ENCODE results near the gene TPM2. TPM values are rescaled to one million over a fixed set of nuclear protein-coding genes. Genes with fewer than 3 reads are reported as not detected.

TPM2 gene
- total and polyA plus RNA-seq, 9 of the 15 experiments (the other 6 are each of a cell fraction or from before 2014, with no cell fraction given) = 0.28 to 16.1 (median 4.5) TPM

- peaks cover 8% of the 10 kb centered on the region; the same call in 1 of the 2 replicates for H4K20me1 ChIP-seq (replicated peaks; ENCODE audit: control insufficient read depth, insufficient read depth, low read length)
- H3K36me3 ChIP-seq (ENCODE audit: control insufficient read depth, insufficient read depth, low read length) = peaks cover 57% of the 10 kb centered on the region
- in situ Hi-C loops (cut with MboI) (no loop called here), intact Hi-C loops (cut with micrococcal nuclease) (loop anchor here (10.0 kb wide), 1 partner anchor 81 kb away; the partner anchor contains the start of genes HINT2 and SPAG8)
- 80% methylated on average over 3 of the region's 3 CpGs for WGBS (ENCODE audit: insufficient coverage, low coverage, missing lambda C conversion rate)
- BruUV-seq (replicated peaks) = no TSS peak
- H3K27ac ChIP-seq (ENCODE audit: extremely low read depth, low read depth, low read length) = no peak overlapping the region
- peak overlapping the region; percentile 94 for H3K4me2 ChIP-seq (ENCODE audit: insufficient read depth, low read length)
- no peak overlapping the region for H3K9ac ChIP-seq (ENCODE audit: insufficient read depth in 1 of 2, low read depth in 2 of 2, low read length in 2 of 2)
- H3K79me2 ChIP-seq (ENCODE audit: control insufficient read depth, insufficient read depth, low read length) = peaks cover 48% of the 10 kb centered on the region
- H3K9me1 ChIP-seq (ENCODE audit: control insufficient read depth, insufficient read depth, low read length) = no peaks in the 10 kb centered on the region
- peaks cover 15 to 25% of the 10 kb centered on the region in 2 experiments; a peak in 4 of 5 replicates for H3K4me1 ChIP-seq (replicated peaks in 1 of 2; ENCODE audit: control insufficient read depth in 2 of 2, insufficient read depth in 2 of 2, low read length in 2 of 2)
- DNase-seq (ENCODE audit: extremely low read depth in 1 of 4, low spot score in 3 of 4) (no peak), ATAC-seq (no peak), FAIRE-seq (no peak)
- ChIA-PET POLR2A (interaction anchor here (0.6 to 0.9 kb wide), 3 partner anchors 14 to 262 kb away, joined by 3 read pairs; no protein-coding TSS in a partner anchor), CTCF (ENCODE audit: low intra/inter-chr PET ratio) (no interaction called here)
- no peaks in the 10 kb centered on the region for H3K9me3 ChIP-seq (replicated peaks; ENCODE audit: control insufficient read depth, insufficient read depth, low read depth, low read length)
- no peak overlapping the region for H3K4me3 ChIP-seq
- no peaks in the 10 kb centered on the region for H3K27me3 ChIP-seq (ENCODE audit: control insufficient read depth in 2 of 2, insufficient read depth in 2 of 2, low read length in 2 of 2)
- H2AFZ ChIP-seq (ENCODE audit: low read depth, low read length) = no peak overlapping the region
- TF ChIP-seq C11orf30 (IDR thresholded peaks at IDR 0.05; ENCODE audit: low read depth) (peak; percentile 30; the same call in 1 of the 2 replicates), IRF2 (CRISPR knock-in tag; IDR thresholded peaks at IDR 0.05) (no peak), ZNF316 (IDR thresholded peaks at IDR 0.05) (peak; percentile 57; the same call in 1 of the 2 replicates), CEBPB (tag; IDR thresholded peaks at IDR 0.05) (no peak), LEF1 (IDR thresholded peaks at IDR 0.05) (no peak), TRIM28 (IDR thresholded peaks at IDR 0.05) (no peak), RBBP5 (IDR thresholded peaks at IDR 0.05; ENCODE audit: borderline replicate concordance, insufficient read depth, low read length, poor library complexity, severe bottlenecking) (no peak), MYBL2 (IDR thresholded peaks at IDR 0.05; ENCODE audit: low read depth) (no peak), MYBL2 (CRISPR knock-in tag; IDR thresholded peaks at IDR 0.05; ENCODE audit: borderline replicate concordance) (no peak), NFE2 (IDR thresholded peaks at IDR 0.05; ENCODE audit: low read depth) (peak; percentile 10; the same call in 1 of the 2 replicates), PURB (CRISPR knock-in tag; IDR thresholded peaks at IDR 0.05; ENCODE audit: low read depth) (no peak), ZNF830 (CRISPR knock-in tag; IDR thresholded peaks at IDR 0.05) (no peak), MGA (IDR thresholded peaks at IDR 0.05) (no peak), POLR3A (IDR thresholded peaks at IDR 0.05; ENCODE audit: borderline replicate concordance, extremely low read depth, insufficient read depth, insufficient read length) (no peak)
Measured at GRCh38 chr9:35734096-35734495, 44.4 kb upstream of the TPM2 start.
